Stimulated activated memory B cell treated with anti-CD40 and anti-IgM and Interleukin-4, amounts not matched to agents 10 μg/mL and 1 μg/mL and 100 μg/mL, for 72 hours (primary cell): ENCODE measurements around the gene GSG1L.
"Not testable (repeated sequence)": the region's sequence is repeated elsewhere in the genome, so short reads cannot be mapped to it uniquely, and the experiment has no call there.

Source experiments
- ATAC-seq: fragments of 150-1000 bp; cut with Tn5 transposase; 2 replicates; pipeline ENCODE4 v1.10.0; 2021
- H3K27ac Mint-ChIP-seq: one replicate; pipeline ENCODE4 v1.8.0; 2022; ENCODE audit warnings: mild to moderate bottlenecking, mixed read lengths
- H3K27me3 Mint-ChIP-seq: one replicate; pipeline ENCODE4 v1.8.0; 2022; ENCODE audit warnings: mixed read lengths
- H3K36me3 Mint-ChIP-seq: one replicate; pipeline ENCODE4 v1.8.0; 2022; ENCODE audit warnings: mixed read lengths
- H3K4me1 Mint-ChIP-seq: one replicate; pipeline ENCODE4 v1.8.0; 2022; ENCODE audit warnings: mixed read lengths
- H3K4me3 Mint-ChIP-seq: one replicate; pipeline ENCODE4 v1.8.0; 2022; ENCODE audit warnings: mild to moderate bottlenecking, moderate library complexity, mixed read lengths
- H3K9me3 Mint-ChIP-seq: one replicate; pipeline ENCODE4 v1.8.0; 2022; ENCODE audit warnings: mixed read lengths

GSG1L gene

GRCh38 chr16:27950206-27950887, 113.2 kb downstream of the GSG1L start:
- no peaks in the 10 kb centered on the region for H3K36me3 Mint-ChIP-seq
- H3K4me1 Mint-ChIP-seq: peaks cover 4% of the 10 kb centered on the region
- no peak for ATAC-seq
- no peak overlapping the region for H3K27ac Mint-ChIP-seq
- H3K27me3 Mint-ChIP-seq: peaks cover 43% of the 10 kb centered on the region
- no peak overlapping the region for H3K4me3 Mint-ChIP-seq
- H3K9me3 Mint-ChIP-seq: peaks cover 7% of the 10 kb centered on the region

- Mint-ChIP-seq H3K4me1 (peaks cover 4% of the 10 kb centered on the region), H3K27me3 (peaks cover 56% of the 10 kb centered on the region), H3K9me3 (no peaks in the 10 kb centered on the region), H3K4me3 (no peak overlapping the region), H3K36me3 (no peaks in the 10 kb centered on the region), H3K27ac (no peak overlapping the region)
- no peak for ATAC-seq
Measured at GRCh38 chr16:27947696-27948095, 115.8 kb downstream of the GSG1L start.

- ATAC-seq: no peak
- Mint-ChIP-seq H3K4me3 (no peak overlapping the region), H3K9me3 (no peaks in the 10 kb centered on the region), H3K27me3 (peaks cover 47% of the 10 kb centered on the region), H3K36me3 (no peaks in the 10 kb centered on the region), H3K27ac (no peak overlapping the region), H3K4me1 (peaks cover 4% of the 10 kb centered on the region)
Measured at GRCh38 chr16:27945233-27945973, 118.1 kb downstream of the GSG1L start.

GRCh38 chr16:27943766-27944165, 119.7 kb downstream of the GSG1L start:
- Mint-ChIP-seq H3K36me3 (no peaks in the 10 kb centered on the region), H3K4me3 (no peak overlapping the region), H3K27me3 (peaks cover 47% of the 10 kb centered on the region), H3K9me3 (no peaks in the 10 kb centered on the region), H3K27ac (no peak overlapping the region), H3K4me1 (peaks cover 4% of the 10 kb centered on the region)
- no peak for ATAC-seq

- not testable (repeated sequence) for H3K36me3 Mint-ChIP-seq, H3K4me3 Mint-ChIP-seq, H3K27ac Mint-ChIP-seq, H3K9me3 Mint-ChIP-seq, H3K4me1 Mint-ChIP-seq, ATAC-seq
- H3K27me3 Mint-ChIP-seq: peaks cover 55% of the 10 kb centered on the region
Measured at GRCh38 chr16:27942071-27942470, 121.4 kb downstream of the GSG1L start.

- Mint-ChIP-seq H3K27me3 (peaks cover 42% of the 10 kb centered on the region), H3K4me1 (no peaks in the 10 kb centered on the region), H3K9me3 (no peaks in the 10 kb centered on the region), H3K27ac (no peak overlapping the region), H3K36me3 (no peaks in the 10 kb centered on the region), H3K4me3 (no peak overlapping the region)
- ATAC-seq: no peak
Measured at GRCh38 chr16:27935076-27935475, 128.4 kb downstream of the GSG1L start.

GRCh38 chr16:27932542-27933135, 130.9 kb downstream of the GSG1L start:
- no peak overlapping the region for H3K27ac Mint-ChIP-seq
- H3K27me3 Mint-ChIP-seq: peaks cover 51% of the 10 kb centered on the region
- H3K36me3 Mint-ChIP-seq: no peaks in the 10 kb centered on the region
- H3K4me3 Mint-ChIP-seq: no peak overlapping the region
- no peaks in the 10 kb centered on the region for H3K9me3 Mint-ChIP-seq
- no peaks in the 10 kb centered on the region for H3K4me1 Mint-ChIP-seq
- no peak for ATAC-seq

- Mint-ChIP-seq H3K4me1 (no peaks in the 10 kb centered on the region), H3K9me3 (no peaks in the 10 kb centered on the region), H3K27ac (no peak overlapping the region), H3K36me3 (no peaks in the 10 kb centered on the region), H3K4me3 (no peak overlapping the region), H3K27me3 (peaks cover 40% of the 10 kb centered on the region)
- ATAC-seq: no peak
Measured at GRCh38 chr16:27929818-27930217, 133.7 kb downstream of the GSG1L start.

GRCh38 chr16:27928542-27928941, 135.0 kb downstream of the GSG1L start:
- ATAC-seq: no peak
- Mint-ChIP-seq H3K4me3 (no peak overlapping the region), H3K27ac (no peak overlapping the region), H3K27me3 (peaks cover 40% of the 10 kb centered on the region), H3K4me1 (no peaks in the 10 kb centered on the region), H3K9me3 (no peaks in the 10 kb centered on the region), H3K36me3 (no peaks in the 10 kb centered on the region)

GRCh38 chr16:27927266-27927901, 136.1 kb downstream of the GSG1L start:
- H3K36me3 Mint-ChIP-seq: no peaks in the 10 kb centered on the region
- no peak overlapping the region for H3K4me3 Mint-ChIP-seq
- no peaks in the 10 kb centered on the region for H3K4me1 Mint-ChIP-seq
- no peak for ATAC-seq
- peaks cover 45% of the 10 kb centered on the region for H3K27me3 Mint-ChIP-seq
- H3K27ac Mint-ChIP-seq: no peak overlapping the region
- no peaks in the 10 kb centered on the region for H3K9me3 Mint-ChIP-seq

GRCh38 chr16:27925612-27926011, 137.9 kb downstream of the GSG1L start:
- no peak for ATAC-seq
- peaks cover 54% of the 10 kb centered on the region for H3K27me3 Mint-ChIP-seq
- H3K4me1 Mint-ChIP-seq: no peaks in the 10 kb centered on the region
- H3K9me3 Mint-ChIP-seq: no peaks in the 10 kb centered on the region
- H3K36me3 Mint-ChIP-seq: no peaks in the 10 kb centered on the region
- no peak overlapping the region for H3K27ac Mint-ChIP-seq
- H3K4me3 Mint-ChIP-seq: no peak overlapping the region

- Mint-ChIP-seq H3K4me1 (no peaks in the 10 kb centered on the region), H3K36me3 (no peaks in the 10 kb centered on the region), H3K27me3 (peaks cover 51% of the 10 kb centered on the region), H3K9me3 (no peaks in the 10 kb centered on the region), H3K4me3 (no peak overlapping the region), H3K27ac (no peak overlapping the region)
- ATAC-seq: no peak
Measured at GRCh38 chr16:27924411-27925118, 138.9 kb downstream of the GSG1L start.

- Mint-ChIP-seq H3K9me3 (no peaks in the 10 kb centered on the region), H3K36me3 (no peaks in the 10 kb centered on the region), H3K27me3 (peaks cover 57% of the 10 kb centered on the region), H3K4me3 (no peak overlapping the region), H3K4me1 (no peaks in the 10 kb centered on the region), H3K27ac (no peak overlapping the region)
- no peak for ATAC-seq
Measured at GRCh38 chr16:27923751-27924150, 139.8 kb downstream of the GSG1L start.

- Mint-ChIP-seq H3K27me3 (peaks cover 46% of the 10 kb centered on the region), H3K4me1 (no peaks in the 10 kb centered on the region), H3K27ac (no peak overlapping the region), H3K4me3 (no peak overlapping the region), H3K9me3 (no peaks in the 10 kb centered on the region), H3K36me3 (no peaks in the 10 kb centered on the region)
- ATAC-seq: no peak
Measured at GRCh38 chr16:27922433-27922832, 141.1 kb downstream of the GSG1L start.

GRCh38 chr16:27921134-27921533, 142.4 kb downstream of the GSG1L start:
- Mint-ChIP-seq H3K9me3 (no peaks in the 10 kb centered on the region), H3K36me3 (no peaks in the 10 kb centered on the region), H3K27me3 (peaks cover 51% of the 10 kb centered on the region), H3K4me1 (no peaks in the 10 kb centered on the region), H3K4me3 (no peak overlapping the region), H3K27ac (no peak overlapping the region)
- ATAC-seq: no peak
